Endothelial cell of umbilical vein (primary cell): ENCODE measurements around the gene VPS16. TPM values are rescaled to one million over a fixed set of nuclear protein-coding genes. Genes with fewer than 3 reads are reported as not detected.

Experiments
- BruUV-seq: library from RNA; stranded (reverse); fragments of 400-500 nt; replicated peaks from 2 replicates; lab custom pipeline; 2021; lab: Mats Ljungman, UMichigan
- CTCF ChIA-PET: fragments of 300-600, 350-600 bp; sonication (Branson Sonifier 250); formaldehyde crosslinking; loops from one replicate; lab custom pipeline; 2021; ENCODE audit warnings: antibody characterized with exemption, inconsistent platforms; lab: Charles Lee
- POLR2A ChIA-PET: fragments of 300-600, 350-600 bp; sonication (Branson Sonifier 250); formaldehyde crosslinking; loops from one replicate; lab custom pipeline; 2021; ENCODE audit warnings: antibody characterized with exemption, inconsistent platforms; lab: Charles Lee
- DNase-seq: peaks from one replicate; pipeline ENCODE4 v3.0.0-alpha.2; 2011; ENCODE audit warnings: low read depth, low spot score
- FAIRE-seq: peaks from 2 replicates; lab custom pipeline; 2011; peaks lifted over from hg19 to GRCh38; lab: Jason Lieb, UNC
- H2AFZ ChIP-seq: 2 replicates; pipeline ENCODE4 v1.6.0; 2012; ENCODE audit warnings: low read depth, low read length, control low read depth, inconsistent platforms
- H3K27ac ChIP-seq: 2 replicates; pipeline ENCODE4 v1.5.1; 2011; ENCODE audit warnings: low read depth, mild to moderate bottlenecking, control low read depth, low read length, moderate library complexity; ENCODE audit not compliant: insufficient read depth
- H3K27me3 ChIP-seq, 2 experiments: 2 replicates each; pipeline versions ENCODE4 v1.6.0 to v1.6.1; 2011; ENCODE audit warnings: low read length in 2 of 2, mixed read lengths in 1 of 2; ENCODE audit not compliant: control insufficient read depth in 2 of 2, insufficient read depth in 2 of 2
- H3K36me3 ChIP-seq, 2 experiments: 2 replicates in 1 of 2; 3 replicates in 1 of 2; pipeline ENCODE4 v1.5.1; 2011; ENCODE audit warnings: low read length in 2 of 2, mild to moderate bottlenecking in 1 of 2, moderate library complexity in 1 of 2; ENCODE audit not compliant: control insufficient read depth in 2 of 2, insufficient read depth in 2 of 2; ENCODE audit errors: extremely low read depth in 1 of 2
- H3K4me1 ChIP-seq: 3 replicates; pipeline ENCODE4 v1.5.1; 2011; ENCODE audit warnings: mild to moderate bottlenecking, low read length; ENCODE audit not compliant: control insufficient read depth, insufficient read depth; ENCODE audit errors: extremely low read depth
- H3K4me2 ChIP-seq: 2 replicates; pipeline ENCODE4 v1.6.1; 2011; ENCODE audit warnings: low read length, control low read depth, mixed read lengths; ENCODE audit not compliant: insufficient read depth
- H3K4me3 ChIP-seq, 3 experiments: fragments of 200-600 bp in 1 of 3; sonication (generic), shearing (Covaris generic) in 1 of 3; replicated peaks in 1 of 3; 2 replicates each; pipeline ENCODE4 v1.5.1; 2011 to 2016; ENCODE audit warnings: control low read depth in 3 of 3, low read length in 3 of 3, mild to moderate bottlenecking in 2 of 3, inconsistent platforms in 1 of 3, low read depth in 1 of 3, moderate library complexity in 1 of 3; ENCODE audit not compliant: insufficient read depth in 1 of 3
- H3K79me2 ChIP-seq: 2 replicates; pipeline ENCODE4 v1.6.0; 2012; ENCODE audit warnings: low read length, inconsistent platforms; ENCODE audit not compliant: control insufficient read depth, insufficient read depth
- H3K9ac ChIP-seq: replicated peaks from 2 replicates; pipeline ENCODE3; 2011; ENCODE audit warnings: low read length, control low read depth; ENCODE audit not compliant: insufficient read depth; ENCODE audit errors: extremely low read depth
- H3K9me1 ChIP-seq: replicated peaks from 3 replicates; pipeline ENCODE4 v1.6.0; 2011; ENCODE audit warnings: mild to moderate bottlenecking, low read length; ENCODE audit not compliant: control insufficient read depth, insufficient read depth; ENCODE audit errors: extremely low read depth
- H3K9me3 ChIP-seq: replicated peaks from 2 replicates; pipeline ENCODE4 v1.5.1; 2012; ENCODE audit warnings: low read length, inconsistent platforms; ENCODE audit not compliant: control insufficient read depth, insufficient read depth
- H4K20me1 ChIP-seq: replicated peaks from 2 replicates; pipeline ENCODE3; 2011; ENCODE audit warnings: mild to moderate bottlenecking, low read length; ENCODE audit not compliant: control insufficient read depth, insufficient read depth; ENCODE audit errors: extremely low read depth
- CTCF ChIP-seq, 2 donors: IDR thresholded peaks; 1 replicate in 1 of 2; 2 replicates in 1 of 2; pipeline ENCODE4 v1.5.1; 2011; ENCODE audit warnings: low read length in 2 of 2, mild to moderate bottlenecking in 2 of 2, moderate library complexity in 2 of 2, control low read depth in 1 of 2, inconsistent platforms in 1 of 2, low read depth in 1 of 2; ENCODE audit not compliant: insufficient read depth in 1 of 2; ENCODE audit errors: extremely low read depth in 1 of 2
- EZH2 ChIP-seq: IDR thresholded peaks from 2 replicates; pipeline ENCODE4 v1.6.1; 2012; ENCODE audit warnings: borderline replicate concordance, low read depth, mild to moderate bottlenecking, moderate library complexity, low read length, inconsistent platforms; ENCODE audit not compliant: severe bottlenecking
- FOS ChIP-seq: IDR thresholded peaks from 2 replicates; pipeline ENCODE4 v1.6.1; 2011; ENCODE audit warnings: mild to moderate bottlenecking, low read length, moderate library complexity, borderline replicate concordance; ENCODE audit not compliant: insufficient read depth
- GATA2 ChIP-seq: IDR thresholded peaks from 2 replicates; pipeline ENCODE4 v1.7.0; 2011; ENCODE audit warnings: low read depth, mild to moderate bottlenecking, moderate library complexity, mixed read lengths, low read length; ENCODE audit not compliant: insufficient read length, insufficient read depth
- JUN ChIP-seq: IDR thresholded peaks from 2 replicates; pipeline ENCODE4 v1.6.1; 2011; ENCODE audit warnings: borderline replicate concordance, low read depth; ENCODE audit not compliant: insufficient read length, insufficient read depth
- MAX ChIP-seq: IDR thresholded peaks from 2 replicates; pipeline ENCODE4 v1.6.1; 2011; ENCODE audit not compliant: insufficient read depth, insufficient read length
- MYC ChIP-seq: IDR thresholded peaks from one replicate; pipeline ENCODE4 v1.6.1; 2011; ENCODE audit warnings: mild to moderate bottlenecking, low read depth, low read length
- POLR2A ChIP-seq: IDR thresholded peaks from 2 replicates; pipeline ENCODE4 v1.6.1; 2012; ENCODE audit warnings: low read depth, mild to moderate bottlenecking, control low read depth, low read length
- POLR2AphosphoS5 ChIP-seq: IDR thresholded peaks from 2 replicates; pipeline ENCODE4 v1.6.1; 2012; ENCODE audit warnings: low read depth, mild to moderate bottlenecking, control low read depth, low read length, moderate library complexity; ENCODE audit not compliant: insufficient read depth
- dilution Hi-C: fragments of 300-500 bp; cut with MboI; formaldehyde crosslinking; loops from one replicate; pipeline ENCODE4 v1.15.0; 2019; ENCODE audit warnings: low sequenced_read_pairs; ENCODE audit not compliant: extremely low pct_ligation_motif_present
- intact Hi-C: fragments of 100-400 bp; cut with micrococcal nuclease; formaldehyde crosslinking; loops from one replicate; pipeline ENCODE4 v1.10.0; 2022
- polyA plus RNA-seq, 4 experiments: library from polyadenylated mRNA; depleted of rRNA in 3 of 4; stranded (reverse) in 3 of 4; unstranded in 1 of 4; fragments of >200 nt; gene quantifications; 2 replicates each; pipeline versions ENCODE4 v1.2.1 to v1.2.3, GENCODE V29; 2011 to 2012; ENCODE audit warnings: missing spikeins in 1 of 4
- total RNA-seq: library from RNA; stranded (reverse); gene quantifications from 2 replicates; pipeline ENCODE4 v1.2.3, GENCODE V29; 2021

VPS16 gene
- total and polyA plus RNA-seq, 2 donors (not counting 3 experiments of a cell fraction or from before 2014, with no cell fraction given): 37.6 to 42.3 TPM

GRCh38 chr20:2902818-2903217, 62.3 kb downstream of the VPS16 start:
- DNase-seq (no peak), FAIRE-seq (peak; percentile 15)
- POLR2A ChIA-PET: no interaction called here
- Histone ChIP-seq H3K4me3 (no peak overlapping the region), H4K20me1 (peaks cover 2% of the 10 kb centered on the region), H3K4me1 (no peaks in the 10 kb centered on the region), H3K9me3 (no peaks in the 10 kb centered on the region), H3K27ac (no peak overlapping the region), H3K27me3 (no peaks in the 10 kb centered on the region), H3K36me3 (no peaks in the 10 kb centered on the region), H3K4me2 (no peak overlapping the region), H2AFZ (no peak overlapping the region), H3K9ac (no peak overlapping the region), H3K9me1 (no peaks in the 10 kb centered on the region), H3K79me2 (peaks cover 28% of the 10 kb centered on the region)
- CTCF ChIA-PET: no interaction called here
- dilution Hi-C loops (no loop called here), intact Hi-C loops (no loop called here)
- TF ChIP-seq JUN: no peak
- no peak for TF ChIP-seq EZH2
- no peak for TF ChIP-seq POLR2A
- TF ChIP-seq FOS: no peak
- no peak for TF ChIP-seq MYC
- no peak for TF ChIP-seq MAX
- TF ChIP-seq CTCF (IDR thresholded peaks at IDR 0.05; ENCODE audit: extremely low read depth in 1 of 2, insufficient read depth in 1 of 2, low read depth in 1 of 2, low read length in 2 of 2): no peak
- no peak for TF ChIP-seq GATA2
- no peak for TF ChIP-seq POLR2AphosphoS5
- BruUV-seq: no TSS peak
